Endothelial cell of umbilical vein (primary cell): ENCODE measurements around the gene CEACAM16. TPM values are rescaled to one million over a fixed set of nuclear protein-coding genes. Genes with fewer than 3 reads are reported as not detected.

Source experiments
- BruUV-seq: library from RNA; stranded (reverse); fragments of 400-500 nt; replicated peaks from 2 replicates; lab custom pipeline; 2021; lab: Mats Ljungman, UMichigan
- CTCF ChIA-PET: fragments of 300-600, 350-600 bp; sonication (Branson Sonifier 250); formaldehyde crosslinking; loops from one replicate; lab custom pipeline; 2021; ENCODE audit warnings: antibody characterized with exemption, inconsistent platforms; lab: Charles Lee
- POLR2A ChIA-PET: fragments of 300-600, 350-600 bp; sonication (Branson Sonifier 250); formaldehyde crosslinking; loops from one replicate; lab custom pipeline; 2021; ENCODE audit warnings: antibody characterized with exemption, inconsistent platforms; lab: Charles Lee
- DNase-seq: peaks from one replicate; pipeline ENCODE4 v3.0.0-alpha.2; 2011; ENCODE audit warnings: low read depth, low spot score
- FAIRE-seq: peaks from 2 replicates; lab custom pipeline; 2011; peaks lifted over from hg19 to GRCh38; lab: Jason Lieb, UNC
- H2AFZ ChIP-seq: 2 replicates; pipeline ENCODE4 v1.6.0; 2012; ENCODE audit warnings: low read depth, low read length, control low read depth, inconsistent platforms
- H3K27ac ChIP-seq: 2 replicates; pipeline ENCODE4 v1.5.1; 2011; ENCODE audit warnings: low read depth, mild to moderate bottlenecking, control low read depth, low read length, moderate library complexity; ENCODE audit not compliant: insufficient read depth
- H3K27me3 ChIP-seq, 2 experiments: 2 replicates each; pipeline versions ENCODE4 v1.6.0 to v1.6.1; 2011; ENCODE audit warnings: low read length in 2 of 2, mixed read lengths in 1 of 2; ENCODE audit not compliant: control insufficient read depth in 2 of 2, insufficient read depth in 2 of 2
- H3K36me3 ChIP-seq, 2 experiments: 2 replicates in 1 of 2; 3 replicates in 1 of 2; pipeline ENCODE4 v1.5.1; 2011; ENCODE audit warnings: low read length in 2 of 2, mild to moderate bottlenecking in 1 of 2, moderate library complexity in 1 of 2; ENCODE audit not compliant: control insufficient read depth in 2 of 2, insufficient read depth in 2 of 2; ENCODE audit errors: extremely low read depth in 1 of 2
- H3K4me1 ChIP-seq: 3 replicates; pipeline ENCODE4 v1.5.1; 2011; ENCODE audit warnings: mild to moderate bottlenecking, low read length; ENCODE audit not compliant: control insufficient read depth, insufficient read depth; ENCODE audit errors: extremely low read depth
- H3K4me2 ChIP-seq: 2 replicates; pipeline ENCODE4 v1.6.1; 2011; ENCODE audit warnings: low read length, control low read depth, mixed read lengths; ENCODE audit not compliant: insufficient read depth
- H3K4me3 ChIP-seq, 3 experiments: fragments of 200-600 bp in 1 of 3; sonication (generic), shearing (Covaris generic) in 1 of 3; replicated peaks in 1 of 3; 2 replicates each; pipeline ENCODE4 v1.5.1; 2011 to 2016; ENCODE audit warnings: control low read depth in 3 of 3, low read length in 3 of 3, mild to moderate bottlenecking in 2 of 3, inconsistent platforms in 1 of 3, low read depth in 1 of 3, moderate library complexity in 1 of 3; ENCODE audit not compliant: insufficient read depth in 1 of 3
- H3K79me2 ChIP-seq: 2 replicates; pipeline ENCODE4 v1.6.0; 2012; ENCODE audit warnings: low read length, inconsistent platforms; ENCODE audit not compliant: control insufficient read depth, insufficient read depth
- H3K9ac ChIP-seq: replicated peaks from 2 replicates; pipeline ENCODE3; 2011; ENCODE audit warnings: low read length, control low read depth; ENCODE audit not compliant: insufficient read depth; ENCODE audit errors: extremely low read depth
- H3K9me1 ChIP-seq: replicated peaks from 3 replicates; pipeline ENCODE4 v1.6.0; 2011; ENCODE audit warnings: mild to moderate bottlenecking, low read length; ENCODE audit not compliant: control insufficient read depth, insufficient read depth; ENCODE audit errors: extremely low read depth
- H3K9me3 ChIP-seq: replicated peaks from 2 replicates; pipeline ENCODE4 v1.5.1; 2012; ENCODE audit warnings: low read length, inconsistent platforms; ENCODE audit not compliant: control insufficient read depth, insufficient read depth
- H4K20me1 ChIP-seq: replicated peaks from 2 replicates; pipeline ENCODE3; 2011; ENCODE audit warnings: mild to moderate bottlenecking, low read length; ENCODE audit not compliant: control insufficient read depth, insufficient read depth; ENCODE audit errors: extremely low read depth
- EZH2 ChIP-seq: IDR thresholded peaks from 2 replicates; pipeline ENCODE4 v1.6.1; 2012; ENCODE audit warnings: borderline replicate concordance, low read depth, mild to moderate bottlenecking, moderate library complexity, low read length, inconsistent platforms; ENCODE audit not compliant: severe bottlenecking
- FOS ChIP-seq: IDR thresholded peaks from 2 replicates; pipeline ENCODE4 v1.6.1; 2011; ENCODE audit warnings: mild to moderate bottlenecking, low read length, moderate library complexity, borderline replicate concordance; ENCODE audit not compliant: insufficient read depth
- GATA2 ChIP-seq: IDR thresholded peaks from 2 replicates; pipeline ENCODE4 v1.7.0; 2011; ENCODE audit warnings: low read depth, mild to moderate bottlenecking, moderate library complexity, mixed read lengths, low read length; ENCODE audit not compliant: insufficient read length, insufficient read depth
- JUN ChIP-seq: IDR thresholded peaks from 2 replicates; pipeline ENCODE4 v1.6.1; 2011; ENCODE audit warnings: borderline replicate concordance, low read depth; ENCODE audit not compliant: insufficient read length, insufficient read depth
- MYC ChIP-seq: IDR thresholded peaks from one replicate; pipeline ENCODE4 v1.6.1; 2011; ENCODE audit warnings: mild to moderate bottlenecking, low read depth, low read length
- POLR2A ChIP-seq: IDR thresholded peaks from 2 replicates; pipeline ENCODE4 v1.6.1; 2012; ENCODE audit warnings: low read depth, mild to moderate bottlenecking, control low read depth, low read length
- POLR2AphosphoS5 ChIP-seq: IDR thresholded peaks from 2 replicates; pipeline ENCODE4 v1.6.1; 2012; ENCODE audit warnings: low read depth, mild to moderate bottlenecking, control low read depth, low read length, moderate library complexity; ENCODE audit not compliant: insufficient read depth
- dilution Hi-C: fragments of 300-500 bp; cut with MboI; formaldehyde crosslinking; loops from one replicate; pipeline ENCODE4 v1.15.0; 2019; ENCODE audit warnings: low sequenced_read_pairs; ENCODE audit not compliant: extremely low pct_ligation_motif_present
- intact Hi-C: fragments of 100-400 bp; cut with micrococcal nuclease; formaldehyde crosslinking; loops from one replicate; pipeline ENCODE4 v1.10.0; 2022
- polyA plus RNA-seq, 4 experiments: library from polyadenylated mRNA; depleted of rRNA in 3 of 4; stranded (reverse) in 3 of 4; unstranded in 1 of 4; fragments of >200 nt; gene quantifications; 2 replicates each; pipeline versions ENCODE4 v1.2.1 to v1.2.3, GENCODE V29; 2011 to 2012; ENCODE audit warnings: missing spikeins in 1 of 4
- total RNA-seq: library from RNA; stranded (reverse); gene quantifications from 2 replicates; pipeline ENCODE4 v1.2.3, GENCODE V29; 2021
- TF ChIP-seq, protein P1 (sequence below), 2 donors: IDR thresholded peaks; 1 replicate in 1 of 2; 2 replicates in 1 of 2; pipeline ENCODE4 v1.5.1; 2011; ENCODE audit warnings: low read length in 2 of 2, mild to moderate bottlenecking in 2 of 2, moderate library complexity in 2 of 2, control low read depth in 1 of 2, inconsistent platforms in 1 of 2, low read depth in 1 of 2; ENCODE audit not compliant: insufficient read depth in 1 of 2; ENCODE audit errors: extremely low read depth in 1 of 2
- TF ChIP-seq, protein P2 (sequence below): IDR thresholded peaks from 2 replicates; pipeline ENCODE4 v1.6.1; 2011; ENCODE audit not compliant: insufficient read depth, insufficient read length

The CEACAM16 gene
- total and polyA plus RNA-seq, 2 donors (not counting 3 experiments of a cell fraction or from before 2014, with no cell fraction given), result not detected

DNA sequence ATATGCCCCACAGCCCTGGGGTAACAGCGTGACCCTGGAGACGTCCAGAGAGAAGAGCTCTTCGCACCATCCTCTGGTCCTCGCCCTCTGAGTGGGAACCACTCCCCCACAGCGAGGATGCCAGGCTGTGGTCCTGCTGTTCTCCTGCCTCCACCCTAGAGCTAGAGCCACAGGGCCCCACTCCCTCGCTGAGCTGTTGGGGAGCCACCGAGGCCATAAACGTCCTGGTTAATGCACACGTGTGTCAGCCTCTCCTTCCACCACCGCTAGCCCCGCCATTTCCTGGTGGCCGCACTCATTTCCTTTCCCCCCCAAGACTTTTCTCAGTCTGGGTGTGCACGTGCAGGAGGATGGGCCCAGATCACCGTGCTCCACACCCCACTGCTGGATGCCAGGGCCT is 11.5 kb downstream of the CEACAM16 start:
- CTCF ChIA-PET, result interaction anchor here (2.2 kb wide), 1 partner anchor 60 kb away, joined by 9 read pairs; no protein-coding TSS in a partner anchor
- FAIRE-seq (no peak), DNase-seq (no peak)
- dilution Hi-C loops, result no loop called here
- Histone ChIP-seq H3K9me1 (no peaks in the 10 kb centered on the region), H3K9me3 (no peaks in the 10 kb centered on the region), H3K4me1 (peaks cover 2% of the 10 kb centered on the region), H3K27ac (no peak overlapping the region), H3K4me2 (no peak overlapping the region), H3K4me3 (no peak overlapping the region), H2AFZ (no peak overlapping the region), H3K9ac (no peak overlapping the region), H4K20me1 (no peaks in the 10 kb centered on the region), H3K79me2 (no peaks in the 10 kb centered on the region), H3K36me3 (peaks cover 0 to 4% of the 10 kb centered on the region in 2 experiments), H3K27me3 (no peaks in the 10 kb centered on the region)
- BruUV-seq, result no TSS peak
- intact Hi-C loops, result no loop called here
- TF ChIP-seq, protein P1, sequence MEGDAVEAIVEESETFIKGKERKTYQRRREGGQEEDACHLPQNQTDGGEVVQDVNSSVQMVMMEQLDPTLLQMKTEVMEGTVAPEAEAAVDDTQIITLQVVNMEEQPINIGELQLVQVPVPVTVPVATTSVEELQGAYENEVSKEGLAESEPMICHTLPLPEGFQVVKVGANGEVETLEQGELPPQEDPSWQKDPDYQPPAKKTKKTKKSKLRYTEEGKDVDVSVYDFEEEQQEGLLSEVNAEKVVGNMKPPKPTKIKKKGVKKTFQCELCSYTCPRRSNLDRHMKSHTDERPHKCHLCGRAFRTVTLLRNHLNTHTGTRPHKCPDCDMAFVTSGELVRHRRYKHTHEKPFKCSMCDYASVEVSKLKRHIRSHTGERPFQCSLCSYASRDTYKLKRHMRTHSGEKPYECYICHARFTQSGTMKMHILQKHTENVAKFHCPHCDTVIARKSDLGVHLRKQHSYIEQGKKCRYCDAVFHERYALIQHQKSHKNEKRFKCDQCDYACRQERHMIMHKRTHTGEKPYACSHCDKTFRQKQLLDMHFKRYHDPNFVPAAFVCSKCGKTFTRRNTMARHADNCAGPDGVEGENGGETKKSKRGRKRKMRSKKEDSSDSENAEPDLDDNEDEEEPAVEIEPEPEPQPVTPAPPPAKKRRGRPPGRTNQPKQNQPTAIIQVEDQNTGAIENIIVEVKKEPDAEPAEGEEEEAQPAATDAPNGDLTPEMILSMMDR (IDR thresholded peaks at IDR 0.05; ENCODE audit: extremely low read depth in 1 of 2, insufficient read depth in 1 of 2, low read depth in 1 of 2, low read length in 2 of 2), result no peak
- TF ChIP-seq FOS (no peak), POLR2AphosphoS5 (no peak), POLR2A (no peak), EZH2 (no peak), MYC (no peak), JUN (no peak), GATA2 (no peak)
- TF ChIP-seq, protein P2, sequence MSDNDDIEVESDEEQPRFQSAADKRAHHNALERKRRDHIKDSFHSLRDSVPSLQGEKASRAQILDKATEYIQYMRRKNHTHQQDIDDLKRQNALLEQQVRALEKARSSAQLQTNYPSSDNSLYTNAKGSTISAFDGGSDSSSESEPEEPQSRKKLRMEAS, result no peak
- POLR2A ChIA-PET, result no interaction called here
